Thoracic aorta (tissue), 2 donors: ENCODE measurements around the gene SLC2A5. TPM values are rescaled to one million over a fixed set of nuclear protein-coding genes. Genes with fewer than 3 reads are reported as not detected.

ENCODE experiments used
- ATAC-seq: fragments of 150-250 bp; one replicate; pipeline ENCODE4 v1.8.0; 2017; ENCODE audit warnings: low read depth; ENCODE audit not compliant: insufficient number of reproducible peaks, low FRiP score
- DNase-seq: peaks from one replicate; pipeline ENCODE4 v3.0.0-alpha.2; 2020; ENCODE audit warnings: low spot score
- H3K27ac ChIP-seq, 2 donors: fragments of 200-600 bp; sonication (generic); 1 replicate in 1 of 2; 2 replicates in 1 of 2; pipeline ENCODE4 v1.5.1; 2016; ENCODE audit warnings: mild to moderate bottlenecking in 2 of 2, moderate library complexity in 2 of 2
- H3K27me3 ChIP-seq: fragments of 200-600 bp; sonication (generic); replicated peaks from 2 replicates; pipeline ENCODE4 v1.6.0; 2016; ENCODE audit warnings: mild to moderate bottlenecking; ENCODE audit not compliant: insufficient read depth
- H3K36me3 ChIP-seq: fragments of 200-600 bp; sonication (generic); one replicate; pipeline ENCODE4 v1.5.1; 2016
- H3K4me1 ChIP-seq, 2 donors: fragments of 200-600 bp; sonication (generic); 1 replicate in 1 of 2; 2 replicates in 1 of 2; pipeline versions ENCODE4 v1.5.1 to v1.6.0; 2016; ENCODE audit warnings: low read depth in 2 of 2, mild to moderate bottlenecking in 1 of 2; ENCODE audit not compliant: control insufficient read depth in 1 of 2
- H3K4me3 ChIP-seq: fragments of 200-600 bp; sonication (generic); 2 replicates; pipeline ENCODE4 v1.5.1; 2016; ENCODE audit warnings: mild to moderate bottlenecking
- H3K9me3 ChIP-seq: fragments of 200-600 bp; sonication (generic); 2 replicates; pipeline ENCODE4 v1.5.1; 2016
- total RNA-seq, 2 donors: library from RNA; depleted of rRNA; stranded (reverse); fragments of >200 nt; gene quantifications; one replicate each; pipeline versions ENCODE4 v1.1.0 to v1.2.3, GENCODE V29; 2016
- TF ChIP-seq, protein P1 (sequence below): fragments of 200-600 bp; sonication (generic); IDR thresholded peaks from one replicate; pipeline ENCODE4 v1.5.1; 2019; ENCODE audit warnings: antibody characterized with exemption

Gene SLC2A5
- total RNA-seq, 2 donors from 2014 or later, result 3.9 to 14.7 TPM

- Histone ChIP-seq H3K27me3 (no peaks in the 10 kb centered on the region), H3K9me3 (no peaks in the 10 kb centered on the region), H3K27ac (peak overlapping the region; percentile 35 to 48), H3K4me3 (peak overlapping the region; percentile 63), H3K4me1 (peaks cover 12 to 17% of the 10 kb centered on the region in 2 donors), H3K36me3 (no peaks in the 10 kb centered on the region)
- ATAC-seq, result no peak
- no peak for DNase-seq
- TF ChIP-seq, protein P1, sequence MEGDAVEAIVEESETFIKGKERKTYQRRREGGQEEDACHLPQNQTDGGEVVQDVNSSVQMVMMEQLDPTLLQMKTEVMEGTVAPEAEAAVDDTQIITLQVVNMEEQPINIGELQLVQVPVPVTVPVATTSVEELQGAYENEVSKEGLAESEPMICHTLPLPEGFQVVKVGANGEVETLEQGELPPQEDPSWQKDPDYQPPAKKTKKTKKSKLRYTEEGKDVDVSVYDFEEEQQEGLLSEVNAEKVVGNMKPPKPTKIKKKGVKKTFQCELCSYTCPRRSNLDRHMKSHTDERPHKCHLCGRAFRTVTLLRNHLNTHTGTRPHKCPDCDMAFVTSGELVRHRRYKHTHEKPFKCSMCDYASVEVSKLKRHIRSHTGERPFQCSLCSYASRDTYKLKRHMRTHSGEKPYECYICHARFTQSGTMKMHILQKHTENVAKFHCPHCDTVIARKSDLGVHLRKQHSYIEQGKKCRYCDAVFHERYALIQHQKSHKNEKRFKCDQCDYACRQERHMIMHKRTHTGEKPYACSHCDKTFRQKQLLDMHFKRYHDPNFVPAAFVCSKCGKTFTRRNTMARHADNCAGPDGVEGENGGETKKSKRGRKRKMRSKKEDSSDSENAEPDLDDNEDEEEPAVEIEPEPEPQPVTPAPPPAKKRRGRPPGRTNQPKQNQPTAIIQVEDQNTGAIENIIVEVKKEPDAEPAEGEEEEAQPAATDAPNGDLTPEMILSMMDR, result no peak
Measured at GRCh38 chr1:9068981-9069325, 482 bp downstream of the SLC2A5 start.

DNA sequence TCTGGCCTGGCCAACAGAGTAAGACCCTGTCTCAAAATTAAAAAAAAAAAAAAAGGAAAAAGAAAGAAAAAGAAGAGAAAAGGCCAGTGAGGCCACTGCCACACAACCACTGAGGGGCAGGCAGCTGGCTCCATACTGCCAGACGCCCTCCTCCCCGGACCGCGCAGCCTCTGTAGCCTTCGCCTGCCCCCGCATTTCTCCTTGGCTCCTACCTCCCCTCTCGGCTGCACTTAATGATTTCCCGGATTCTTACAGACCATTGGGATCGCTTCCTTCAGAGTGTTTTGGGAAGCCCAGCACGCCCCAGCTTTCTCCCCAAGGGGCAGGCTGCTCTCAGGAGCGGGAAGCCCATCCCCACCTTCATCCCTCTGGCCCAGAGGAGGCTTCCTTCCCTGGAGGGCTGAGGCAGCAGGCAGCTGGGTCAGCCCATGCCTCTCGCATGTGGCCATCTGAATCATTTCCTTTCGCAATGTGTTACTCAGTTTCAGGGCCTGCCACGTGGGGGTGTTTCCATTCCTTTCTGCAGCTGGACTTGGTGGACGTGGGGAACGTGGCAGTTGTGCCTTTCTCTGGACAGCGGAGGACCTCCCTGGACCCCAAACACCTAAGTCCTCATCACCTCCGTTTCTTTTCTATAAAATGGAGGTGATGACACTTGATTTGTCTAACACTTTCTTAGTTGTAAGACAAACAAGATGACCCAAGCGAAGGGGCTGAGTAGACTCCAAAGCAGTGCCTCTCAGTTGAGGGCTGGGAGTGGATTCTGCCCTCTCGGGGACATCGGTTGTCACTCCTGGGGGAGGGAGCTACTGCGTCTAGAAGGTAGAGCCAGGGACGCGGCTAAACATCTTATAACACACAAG is 2.3 kb downstream of the SLC2A5 start:
- TF ChIP-seq, protein P1, result no peak
- ATAC-seq, result no peak
- no peak overlapping the region for H3K4me3 ChIP-seq
- H3K36me3 ChIP-seq, result no peaks in the 10 kb centered on the region
- no peaks in the 10 kb centered on the region for H3K9me3 ChIP-seq
- H3K27me3 ChIP-seq, result no peaks in the 10 kb centered on the region
- no peak overlapping the region for H3K27ac ChIP-seq
- DNase-seq, result no peak
- peaks cover 12 to 17% of the 10 kb centered on the region in 2 donors for H3K4me1 ChIP-seq

- H3K27me3 ChIP-seq, result no peaks in the 10 kb centered on the region
- TF ChIP-seq, protein P1, result no peak
Measured at GRCh38 chr1:9065213-9065751, 4.2 kb downstream of the SLC2A5 start.

DNA sequence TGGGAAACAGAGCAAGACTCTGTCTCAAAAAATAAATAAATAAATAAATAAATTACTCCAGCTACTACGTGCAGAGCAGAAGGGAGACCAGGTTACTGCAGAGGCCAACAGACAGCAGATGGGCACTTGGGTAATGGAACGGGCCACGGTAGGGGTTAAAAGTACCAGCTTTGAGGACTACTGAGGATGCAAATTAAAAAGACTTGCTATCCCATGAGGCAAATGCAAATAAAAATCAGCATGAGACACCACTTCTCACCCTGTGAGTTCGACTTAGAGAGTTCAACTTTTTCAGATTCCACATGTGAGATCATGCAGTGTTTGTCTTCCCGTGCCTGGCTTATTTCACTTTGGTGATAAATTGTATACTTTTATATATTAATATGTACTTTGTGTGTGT is 6.6 kb downstream of the SLC2A5 start:
- no peak for ATAC-seq
- Histone ChIP-seq H3K27ac (no peak overlapping the region), H3K27me3 (no peaks in the 10 kb centered on the region)

More at GRCh38 chr1:9065213-9065751, 4.2 kb downstream of the SLC2A5 start:
- H3K27ac ChIP-seq, result no peak overlapping the region
- ATAC-seq (no peak), DNase-seq (no peak)
- peaks cover 19 to 25% of the 10 kb centered on the region in 2 donors for H3K4me1 ChIP-seq
- H3K9me3 ChIP-seq, result no peaks in the 10 kb centered on the region
- H3K36me3 ChIP-seq, result no peaks in the 10 kb centered on the region
- H3K4me3 ChIP-seq, result no peak overlapping the region

GRCh38 chr1:9062021-9062471 is 7.4 kb downstream of the SLC2A5 start:
- TF ChIP-seq, protein P1, result no peak
- Histone ChIP-seq H3K27ac (no peak overlapping the region), H3K9me3 (no peaks in the 10 kb centered on the region), H3K4me3 (no peak overlapping the region), H3K4me1 (peaks cover 7 to 9% of the 10 kb centered on the region in 2 donors), H3K27me3 (no peaks in the 10 kb centered on the region), H3K36me3 (no peaks in the 10 kb centered on the region)
- no peak for ATAC-seq
- DNase-seq, result no peak

More for the DNA sequence above, 6.6 kb downstream of the SLC2A5 start:
- TF ChIP-seq, protein P1, result no peak
- H3K4me1 ChIP-seq, result peaks cover 7 to 9% of the 10 kb centered on the region in 2 donors
- no peak overlapping the region for H3K4me3 ChIP-seq
- no peaks in the 10 kb centered on the region for H3K36me3 ChIP-seq
- no peaks in the 10 kb centered on the region for H3K9me3 ChIP-seq
- no peak for DNase-seq
